Aorta (tissue), 5 donors: ENCODE measurements around the gene SYT3. TPM values are rescaled to one million over a fixed set of nuclear protein-coding genes. Genes with fewer than 3 reads are reported as not detected.
"Not testable (repeated sequence)": the region's sequence is repeated elsewhere in the genome, so short reads cannot be mapped to it uniquely, and the experiment has no call there.

Source experiments
- ATAC-seq: fragments of 200-7000 bp; cut with Tn5 transposase; one replicate; pipeline ENCODE4 v1.9.1; 2022; ENCODE audit warnings: moderate library complexity; ENCODE audit not compliant: low FRiP score
- DNase-seq, 2 donors: peaks; one replicate each; pipeline ENCODE4 v3.0.0-alpha.2; 2020
- H3K27ac ChIP-seq, 2 donors: one replicate each; pipeline ENCODE4 v1.5.1; 2013; ENCODE audit warnings: low read length in 2 of 2, mild to moderate bottlenecking in 2 of 2, moderate library complexity in 2 of 2, control low read depth in 1 of 2, inconsistent platforms in 1 of 2, low read depth in 1 of 2
- H3K27me3 ChIP-seq, 2 donors: one replicate each; pipeline ENCODE4 v1.6.1; 2013; ENCODE audit warnings: control low read depth in 1 of 2, low read length in 1 of 2, mild to moderate bottlenecking in 1 of 2, moderate library complexity in 1 of 2; ENCODE audit not compliant: insufficient read depth in 2 of 2, control insufficient read depth in 1 of 2
- H3K36me3 ChIP-seq, 2 donors: one replicate each; pipeline ENCODE4 v1.6.1; 2013; ENCODE audit warnings: control low read depth in 1 of 2, low read length in 1 of 2, mild to moderate bottlenecking in 1 of 2; ENCODE audit not compliant: insufficient read depth in 2 of 2, control insufficient read depth in 1 of 2
- H3K4me1 ChIP-seq, 2 donors: one replicate each; pipeline ENCODE4 v1.6.1; 2013; ENCODE audit warnings: low read length in 2 of 2, control low read depth in 1 of 2, mild to moderate bottlenecking in 1 of 2, moderate library complexity in 1 of 2; ENCODE audit not compliant: insufficient read depth in 2 of 2, control insufficient read depth in 1 of 2
- H3K4me3 ChIP-seq, 2 donors: one replicate each; pipeline ENCODE4 v1.5.1; 2013; ENCODE audit warnings: low read length in 2 of 2, control low read depth in 1 of 2, mild to moderate bottlenecking in 1 of 2
- H3K9me3 ChIP-seq: one replicate; pipeline ENCODE4 v1.6.1; 2013; ENCODE audit warnings: mild to moderate bottlenecking, low read length; ENCODE audit not compliant: control insufficient read depth
- WGBS, 2 donors: extraction: QIAGEN DNeasy Blood & Tissue Kit; methylation state at CpG; one replicate each; pipeline ENCODE4 v1.1.7; 2013; 5-methylcytosine and 5-hydroxymethylcytosine counted together
- intact Hi-C, 2 donors: fragments of 100-400 bp; cut with DNase I; formaldehyde crosslinking; loops; one replicate each; pipeline versions ENCODE4 v1.14.2 to v1.15.0; 2022
- polyA plus RNA-seq, 2 donors: library from polyadenylated mRNA; stranded (reverse); fragments of 200-250 nt; gene quantifications; one replicate each; pipeline ENCODE4 v1.2.3, GENCODE V29; 2013
- total RNA-seq, 2 donors: library from RNA; stranded (reverse); fragmentation: NEBNext Ultra II Directional; extraction: Animal tissue kit (Norgen Biotek cat#: 25700); gene quantifications; one replicate each; pipeline ENCODE4 v1.2.1, GENCODE V29; 2021
- donor health status: healthy with polysubstance abuse.
- donor health status: Bipolar disorder and iron deficiency.
- donor health status: DM: no; HTN: no; CAD: no.
- donor health status: DM: no; HTN: no; CAD: no.
- donor health status: DM: yes; HTN: yes; CAD: no.

The SYT3 gene
- total and polyA plus RNA-seq, 4 donors: 0.45 to 0.55 TPM; not detected in 2

- ATAC-seq, H3K4me1 ChIP-seq, H3K4me3 ChIP-seq, H3K27me3 ChIP-seq, DNase-seq, intact Hi-C loops, H3K9me3 ChIP-seq, H3K36me3 ChIP-seq, H3K27ac ChIP-seq: not testable (repeated sequence)
- 72% methylated on average over 3 of the region's 3 CpGs; no CpG with 5 or more reads in 1 of the 2 donors for WGBS, 2 donors
Observed at GRCh38 chr19:50576769-50577168, 62.9 kb downstream of the SYT3 start.

DNA sequence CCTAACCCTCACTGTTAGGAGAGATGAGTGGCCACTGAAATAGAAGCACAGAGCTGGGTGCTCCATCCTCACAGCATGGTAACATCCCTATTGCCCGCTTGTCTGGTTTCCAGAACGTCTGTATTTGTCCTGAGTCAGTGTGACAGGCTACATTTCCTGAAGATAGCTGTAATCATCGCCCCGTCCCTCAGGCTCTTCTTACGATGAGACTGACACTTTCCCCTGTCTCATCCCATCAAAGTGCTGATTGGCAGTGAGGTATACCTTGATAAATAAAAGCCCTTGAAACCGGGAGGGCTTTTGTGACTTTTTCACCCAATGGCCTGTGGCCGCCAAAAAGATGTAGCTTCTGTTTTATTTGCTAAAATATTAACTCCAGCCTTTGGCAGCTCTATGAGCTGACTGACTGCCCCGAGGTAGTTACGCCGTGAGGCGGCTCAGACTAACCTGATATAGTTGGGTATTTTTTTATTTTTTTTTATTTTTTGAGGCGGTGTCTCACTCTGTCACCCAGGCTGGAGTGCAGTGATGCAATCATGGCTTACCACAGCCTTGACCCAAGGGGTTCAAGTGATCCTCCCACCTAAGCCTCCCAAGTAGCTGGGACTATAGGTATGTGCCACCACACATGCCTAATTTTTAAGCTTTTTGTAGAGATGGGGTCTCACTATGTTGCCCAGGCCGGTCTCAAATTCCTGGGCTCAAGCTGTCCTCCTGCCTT, 65.8 kb downstream of the SYT3 start:
- ATAC-seq (no peak), DNase-seq (peak in 1 of 2 donors; percentile 40)
- intact Hi-C loops: no loop called here
- Histone ChIP-seq H3K36me3 (no peaks in the 10 kb centered on the region), H3K4me1 (no peaks in the 10 kb centered on the region), H3K27me3 (no peaks in the 10 kb centered on the region), H3K4me3 (no peak overlapping the region), H3K27ac (no peak overlapping the region), H3K9me3 (no peaks in the 10 kb centered on the region)
- WGBS, 2 donors: 75 to 77% methylated on average over 13 of the region's 13 CpGs

Other genes with a start within 250 kb of the SYT3 start
- under 1 TPM; 0.48 to 0.62 TPM for gene SPIB, start 220.9 kb downstream of the SYT3 start, total RNA-seq
- gene SPIB, start 220.9 kb downstream of the SYT3 start, polyA plus RNA-seq: 1 to 10 TPM in 1 of 2 donors, under 1 TPM in 1; 0.05 to 5.1 TPM
- gene MYBPC2, start 207.0 kb downstream of the SYT3 start, total RNA-seq: not detected
- gene MYBPC2, start 207.0 kb downstream of the SYT3 start, polyA plus RNA-seq: under 1 TPM in 1 of 2 donors, not detected in 1; 0.03 TPM
- gene EMC10, start 163.4 kb downstream of the SYT3 start, total RNA-seq: 10 to 100 TPM; 79.6 to 86.5 TPM
- gene EMC10, start 163.4 kb downstream of the SYT3 start, polyA plus RNA-seq: 100 to 1,000 TPM in 1 of 2 donors, 10 to 100 TPM in 1; 65.2 to 111 TPM
- not detected for gene GARIN5A, start 163.0 kb downstream of the SYT3 start, total RNA-seq
- gene GARIN5A, start 163.0 kb downstream of the SYT3 start, polyA plus RNA-seq: not detected
- gene JOSD2, start 128.7 kb downstream of the SYT3 start, total RNA-seq: 10 to 100 TPM; 26.6 to 34.2 TPM
- 10 to 100 TPM; 40.2 to 76.1 TPM for gene JOSD2, start 128.7 kb downstream of the SYT3 start, polyA plus RNA-seq
- gene ASPDH, start 126.0 kb downstream of the SYT3 start, total RNA-seq: not detected
- 1 to 10 TPM in 1 of 2 donors, not detected in 1; 1.9 TPM for gene ASPDH, start 126.0 kb downstream of the SYT3 start, polyA plus RNA-seq
- gene LRRC4B, start 71.4 kb downstream of the SYT3 start, total RNA-seq: 10 to 100 TPM in 1 of 2 donors, 1 to 10 TPM in 1; 5.7 to 12.2 TPM
- gene LRRC4B, start 71.4 kb downstream of the SYT3 start, polyA plus RNA-seq: 1 to 10 TPM in 1 of 2 donors, under 1 TPM in 1; 0.63 to 1.8 TPM
- not detected for gene C19orf81, start 9.6 kb upstream of the SYT3 start, total RNA-seq
- gene C19orf81, start 9.6 kb upstream of the SYT3 start, polyA plus RNA-seq: not detected
- 1 to 10 TPM in 1 of 2 donors, under 1 TPM in 1; 0.45 to 1.4 TPM for gene SHANK1, start 79.9 kb upstream of the SYT3 start, total RNA-seq
- 1 to 10 TPM in 1 of 2 donors, under 1 TPM in 1; 0.38 to 1.8 TPM for gene SHANK1, start 79.9 kb upstream of the SYT3 start, polyA plus RNA-seq
- gene CLEC11A, start 83.5 kb upstream of the SYT3 start, total RNA-seq: 10 to 100 TPM in 1 of 2 donors, 1 to 10 TPM in 1; 8.4 to 28.7 TPM
- 10 to 100 TPM in 1 of 2 donors, 1 to 10 TPM in 1; 2.0 to 17.7 TPM for gene CLEC11A, start 83.5 kb upstream of the SYT3 start, polyA plus RNA-seq
- not detected for gene GPR32, start 130.6 kb upstream of the SYT3 start, total RNA-seq
- gene GPR32, start 130.6 kb upstream of the SYT3 start, polyA plus RNA-seq: not detected
- not detected for gene ACP4, start 150.5 kb upstream of the SYT3 start, total RNA-seq
- not detected for gene ACP4, start 150.5 kb upstream of the SYT3 start, polyA plus RNA-seq
- gene KLK1, start 183.9 kb upstream of the SYT3 start, total RNA-seq: 1 to 10 TPM in 1 of 2 donors, under 1 TPM in 1; 0.81 to 1.7 TPM
- 1 to 10 TPM; 2.6 to 6.3 TPM for gene KLK1, start 183.9 kb upstream of the SYT3 start, polyA plus RNA-seq
- gene KLK15, start 193.7 kb upstream of the SYT3 start, total RNA-seq: not detected
- gene KLK15, start 193.7 kb upstream of the SYT3 start, polyA plus RNA-seq: not detected
- not detected for gene KLK3, start 215.0 kb upstream of the SYT3 start, total RNA-seq
- 1 to 10 TPM in 1 of 2 donors, not detected in 1; 1.4 TPM for gene KLK3, start 215.0 kb upstream of the SYT3 start, polyA plus RNA-seq
- not detected for gene KLK2, start 233.6 kb upstream of the SYT3 start, total RNA-seq
- not detected for gene KLK2, start 233.6 kb upstream of the SYT3 start, polyA plus RNA-seq